Measurements from ENCODE around the gene PPFIBP1. TPM values are rescaled to one million over a fixed set of nuclear protein-coding genes. Genes with fewer than 3 reads are reported as not detected.
A peak's percentile ranks its signal among the peaks of the same experiment; 100 is the strongest.

PPFIBP1 gene
- total RNA-seq, 1 donor = 179 TPM

GRCh38 chr12:27604431-27604830 lies 80.4 kb downstream of the PPFIBP1 start:
- H3K36me3 ChIP-seq (ENCODE audit: insufficient read depth, low read length) = no peaks in the 10 kb centered on the region
- no peak for TF ChIP-seq CTCF (IDR thresholded peaks at IDR 0.05; ENCODE audit: extremely low read depth, low read depth, low read length)
- no peak overlapping the region for H3K4me2 ChIP-seq (ENCODE audit: insufficient read depth, low read length)
- no peak overlapping the region for H3K27ac ChIP-seq (ENCODE audit: low read depth, low read length)
- peaks cover 25% of the 10 kb centered on the region for H3K4me1 ChIP-seq (ENCODE audit: insufficient read depth, low read length)
- no peak overlapping the region for H2AFZ ChIP-seq (ENCODE audit: low read length)
- H3K9me3 ChIP-seq (ENCODE audit: low read depth, low read length) = no peaks in the 10 kb centered on the region
- no peaks in the 10 kb centered on the region for H4K20me1 ChIP-seq (ENCODE audit: insufficient read depth, low read length)
- no peak overlapping the region for H3K4me3 ChIP-seq (ENCODE audit: insufficient read depth, low read length)
- DNase-seq (ENCODE audit: insufficient read length, low spot score, missing footprints) = no peak
- peaks cover 95% of the 10 kb centered on the region for H3K79me2 ChIP-seq (ENCODE audit: insufficient read depth, low read length)
- H3K27me3 ChIP-seq (ENCODE audit: insufficient read depth, low read length) = no peaks in the 10 kb centered on the region

GRCh38 chr12:27606986-27607385 lies 83.0 kb downstream of the PPFIBP1 start:
- peak overlapping the region; percentile 66 for H3K27ac ChIP-seq (ENCODE audit: low read depth, low read length)
- H3K79me2 ChIP-seq (ENCODE audit: insufficient read depth, low read length) = peaks cover 97% of the 10 kb centered on the region
- H2AFZ ChIP-seq (ENCODE audit: low read length) = no peak overlapping the region
- peaks cover 44% of the 10 kb centered on the region for H3K4me1 ChIP-seq (ENCODE audit: insufficient read depth, low read length)
- H3K9me3 ChIP-seq (ENCODE audit: low read depth, low read length) = no peaks in the 10 kb centered on the region
- no peaks in the 10 kb centered on the region for H3K27me3 ChIP-seq (ENCODE audit: insufficient read depth, low read length)
- H3K4me2 ChIP-seq (ENCODE audit: insufficient read depth, low read length) = peak overlapping the region; percentile 2
- no peak overlapping the region for H3K4me3 ChIP-seq (ENCODE audit: insufficient read depth, low read length)
- H4K20me1 ChIP-seq (ENCODE audit: insufficient read depth, low read length) = no peaks in the 10 kb centered on the region
- DNase-seq (ENCODE audit: insufficient read length, low spot score, missing footprints) = no peak
- H3K36me3 ChIP-seq (ENCODE audit: insufficient read depth, low read length) = peaks cover 2% of the 10 kb centered on the region
- no peak for TF ChIP-seq CTCF (IDR thresholded peaks at IDR 0.05; ENCODE audit: extremely low read depth, low read depth, low read length)

- no peak for TF ChIP-seq CTCF (IDR thresholded peaks at IDR 0.05; ENCODE audit: extremely low read depth, low read depth, low read length)
- H3K4me2 ChIP-seq (ENCODE audit: insufficient read depth, low read length) = peak overlapping the region; percentile 2
- H3K79me2 ChIP-seq (ENCODE audit: insufficient read depth, low read length) = peaks cover 97% of the 10 kb centered on the region
- no peak for DNase-seq (ENCODE audit: insufficient read length, low spot score, missing footprints)
- H3K36me3 ChIP-seq (ENCODE audit: insufficient read depth, low read length) = peaks cover 3% of the 10 kb centered on the region
- H3K9me3 ChIP-seq (ENCODE audit: low read depth, low read length) = no peaks in the 10 kb centered on the region
- peak overlapping the region; percentile 66 for H3K27ac ChIP-seq (ENCODE audit: low read depth, low read length)
- H2AFZ ChIP-seq (ENCODE audit: low read length) = no peak overlapping the region
- peaks cover 44% of the 10 kb centered on the region for H3K4me1 ChIP-seq (ENCODE audit: insufficient read depth, low read length)
- H3K4me3 ChIP-seq (ENCODE audit: insufficient read depth, low read length) = no peak overlapping the region
- no peaks in the 10 kb centered on the region for H3K27me3 ChIP-seq (ENCODE audit: insufficient read depth, low read length)
- no peaks in the 10 kb centered on the region for H4K20me1 ChIP-seq (ENCODE audit: insufficient read depth, low read length)
Observed at GRCh38 chr12:27607591-27607990, 83.6 kb downstream of the PPFIBP1 start.

GRCh38 chr12:27608890-27609289 lies 84.9 kb downstream of the PPFIBP1 start:
- Histone ChIP-seq H3K9me3 (ENCODE audit: low read depth, low read length) (no peaks in the 10 kb centered on the region), H3K27ac (ENCODE audit: low read depth, low read length) (peak overlapping the region; percentile 66), H4K20me1 (ENCODE audit: insufficient read depth, low read length) (no peaks in the 10 kb centered on the region), H3K4me2 (ENCODE audit: insufficient read depth, low read length) (peak overlapping the region; percentile 74), H3K4me3 (ENCODE audit: insufficient read depth, low read length) (peak overlapping the region; percentile 50), H3K79me2 (ENCODE audit: insufficient read depth, low read length) (peaks cover 95% of the 10 kb centered on the region), H3K4me1 (ENCODE audit: insufficient read depth, low read length) (peaks cover 44% of the 10 kb centered on the region), H3K27me3 (ENCODE audit: insufficient read depth, low read length) (no peaks in the 10 kb centered on the region), H2AFZ (ENCODE audit: low read length) (no peak overlapping the region), H3K36me3 (ENCODE audit: insufficient read depth, low read length) (peaks cover 3% of the 10 kb centered on the region)
- DNase-seq (ENCODE audit: insufficient read length, low spot score, missing footprints) = no peak
- no peak for TF ChIP-seq CTCF (IDR thresholded peaks at IDR 0.05; ENCODE audit: extremely low read depth, low read depth, low read length)
